ENCODE measurements around the gene CACNA1G.

CACNA1G gene

DNA sequence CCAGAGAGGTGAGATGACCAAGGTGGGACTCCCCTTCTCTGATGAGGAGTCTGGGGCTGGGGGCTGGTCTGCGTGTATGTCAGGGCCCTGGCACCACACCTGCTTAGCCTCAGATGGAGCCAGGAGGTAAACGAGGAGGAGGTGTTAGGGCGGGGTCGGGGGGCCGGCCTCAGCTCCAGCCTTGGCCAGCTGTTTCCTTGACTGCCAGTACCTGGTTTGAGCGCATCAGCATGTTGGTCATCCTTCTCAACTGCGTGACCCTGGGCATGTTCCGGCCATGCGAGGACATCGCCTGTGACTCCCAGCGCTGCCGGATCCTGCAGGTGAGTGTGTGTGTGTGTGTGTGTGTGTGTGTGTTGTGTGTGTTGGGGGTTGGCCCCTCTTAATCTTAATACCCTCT, 8.1 kb downstream of the CACNA1G start:
- DNase-seq (ENCODE audit: low read depth in 2 of 2): no peak

DNA sequence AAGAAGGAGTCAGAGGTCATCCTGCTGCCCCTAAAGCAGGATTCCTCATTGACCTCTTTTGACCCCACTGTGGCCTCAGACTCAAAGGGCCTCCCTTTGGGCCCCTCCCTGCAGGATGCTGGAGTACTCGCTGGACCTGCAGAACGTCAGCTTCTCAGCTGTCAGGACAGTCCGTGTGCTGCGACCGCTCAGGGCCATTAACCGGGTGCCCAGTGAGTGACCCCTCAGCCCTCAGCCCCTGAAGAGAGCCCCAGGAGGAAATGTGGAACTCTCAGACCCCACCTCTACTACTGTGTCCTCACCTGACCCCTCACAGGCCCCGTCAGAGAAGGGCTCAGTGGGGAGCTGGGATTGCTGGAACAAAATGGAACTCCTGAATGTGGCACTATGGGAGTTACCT, 9.1 kb downstream of the CACNA1G start:
- DNase-seq (ENCODE audit: low read depth in 2 of 2): no peak

DNA sequence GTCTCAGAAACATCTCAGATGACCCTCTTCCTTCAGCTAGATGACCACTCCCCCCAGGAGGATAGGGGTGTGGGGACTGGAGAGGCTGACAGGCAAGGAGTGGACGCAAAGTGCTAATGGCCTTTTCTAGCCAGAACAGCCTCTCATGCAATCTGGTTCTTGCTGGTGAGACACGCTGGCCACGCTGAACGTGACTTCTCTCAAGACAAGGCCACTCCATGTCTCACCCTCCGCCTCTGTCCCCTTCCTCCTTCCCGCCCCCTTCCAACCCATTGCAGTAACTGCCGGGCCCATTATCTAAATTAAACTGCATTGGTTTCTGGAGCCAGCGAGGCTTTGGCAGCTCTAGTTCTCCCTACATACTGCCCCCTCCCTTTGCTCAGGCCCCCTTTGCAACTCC, 9.5 kb downstream of the CACNA1G start:
- no peak for DNase-seq (ENCODE audit: low read depth in 2 of 2)

DNA sequence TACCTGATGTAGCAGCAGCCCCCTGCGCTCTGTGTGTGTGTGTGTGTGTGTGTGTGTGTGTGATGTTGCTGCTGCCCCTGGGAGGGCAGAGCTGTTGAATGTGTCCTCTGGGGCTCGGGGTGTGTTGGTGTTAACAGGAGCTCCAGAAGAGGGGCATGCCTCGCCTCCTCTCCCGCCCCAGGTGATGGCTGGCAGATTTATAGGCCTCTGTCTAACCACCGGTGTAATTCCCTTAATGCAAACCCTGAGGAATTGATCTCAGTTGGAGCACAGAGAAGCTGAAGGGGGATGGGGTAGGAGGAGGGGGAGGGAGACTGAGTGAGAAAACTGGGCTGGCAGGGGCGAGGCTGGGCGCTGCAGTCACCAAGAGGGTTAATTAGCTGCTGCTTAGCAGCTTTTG, 10.0 kb downstream of the CACNA1G start:
- no peak for DNase-seq (ENCODE audit: low read depth in 2 of 2)

DNA sequence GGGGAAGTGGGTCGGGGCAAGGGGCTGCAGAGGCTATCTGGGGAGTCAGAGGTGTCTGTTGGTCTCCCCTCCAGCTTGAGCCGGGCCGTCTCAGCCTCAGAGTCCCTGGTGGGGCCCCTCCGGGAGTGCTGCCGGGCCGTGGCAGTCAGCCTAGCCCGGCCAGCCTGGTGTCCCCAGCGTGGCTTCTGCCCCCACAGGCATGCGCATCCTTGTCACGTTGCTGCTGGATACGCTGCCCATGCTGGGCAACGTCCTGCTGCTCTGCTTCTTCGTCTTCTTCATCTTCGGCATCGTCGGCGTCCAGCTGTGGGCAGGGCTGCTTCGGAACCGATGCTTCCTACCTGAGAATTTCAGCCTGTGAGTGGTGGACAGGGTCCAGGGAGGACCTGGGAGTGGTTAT, 11.2 kb downstream of the CACNA1G start:
- DNase-seq (ENCODE audit: low read depth in 2 of 2): no peak

DNA sequence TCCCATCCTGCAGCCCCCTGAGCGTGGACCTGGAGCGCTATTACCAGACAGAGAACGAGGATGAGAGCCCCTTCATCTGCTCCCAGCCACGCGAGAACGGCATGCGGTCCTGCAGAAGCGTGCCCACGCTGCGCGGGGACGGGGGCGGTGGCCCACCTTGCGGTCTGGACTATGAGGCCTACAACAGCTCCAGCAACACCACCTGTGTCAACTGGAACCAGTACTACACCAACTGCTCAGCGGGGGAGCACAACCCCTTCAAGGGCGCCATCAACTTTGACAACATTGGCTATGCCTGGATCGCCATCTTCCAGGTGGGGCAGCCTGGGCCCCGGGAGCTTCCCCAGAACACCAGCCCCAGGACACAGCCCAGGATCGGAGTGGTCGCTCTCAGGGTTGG, 12.0 kb downstream of the CACNA1G start:
- no peak for DNase-seq (ENCODE audit: low read depth in 2 of 2)

DNA sequence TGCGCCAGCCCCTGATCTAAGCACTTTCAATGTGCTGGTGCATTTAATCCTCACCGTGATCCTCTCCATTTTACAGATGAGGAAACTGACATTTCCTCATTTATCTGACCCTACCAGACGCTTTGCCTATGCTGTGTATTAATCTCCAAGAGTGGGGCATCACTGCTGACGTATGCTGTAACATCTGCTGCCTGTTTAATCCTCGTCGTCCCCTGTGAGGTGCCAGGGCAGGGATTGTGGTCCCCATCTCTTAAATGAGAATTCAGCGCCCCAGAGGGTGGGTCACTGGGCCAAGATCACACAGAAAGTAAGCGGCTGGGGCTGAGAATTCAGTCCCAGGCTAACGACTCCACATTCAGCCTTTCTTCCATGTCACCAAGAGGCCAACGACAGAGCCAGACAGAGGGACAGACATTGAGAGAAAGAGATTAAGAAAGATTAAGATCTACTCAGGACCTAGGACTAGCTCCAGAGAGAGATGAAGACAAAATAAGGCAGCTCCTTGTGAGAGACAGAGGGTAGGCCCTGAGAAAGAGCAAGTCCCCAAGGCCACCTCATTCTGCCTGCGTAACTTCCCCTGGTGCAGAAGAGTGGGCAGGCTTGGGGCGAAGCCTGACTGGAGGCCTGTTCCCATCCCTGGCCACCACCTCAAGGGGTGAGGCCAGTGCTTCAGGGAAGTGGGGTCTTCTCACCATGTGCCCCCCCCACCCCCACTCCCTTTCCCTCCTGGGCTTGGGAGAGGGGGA, 13.5 kb downstream of the CACNA1G start:
- no peak for DNase-seq (ENCODE audit: low read depth in 2 of 2)

DNA sequence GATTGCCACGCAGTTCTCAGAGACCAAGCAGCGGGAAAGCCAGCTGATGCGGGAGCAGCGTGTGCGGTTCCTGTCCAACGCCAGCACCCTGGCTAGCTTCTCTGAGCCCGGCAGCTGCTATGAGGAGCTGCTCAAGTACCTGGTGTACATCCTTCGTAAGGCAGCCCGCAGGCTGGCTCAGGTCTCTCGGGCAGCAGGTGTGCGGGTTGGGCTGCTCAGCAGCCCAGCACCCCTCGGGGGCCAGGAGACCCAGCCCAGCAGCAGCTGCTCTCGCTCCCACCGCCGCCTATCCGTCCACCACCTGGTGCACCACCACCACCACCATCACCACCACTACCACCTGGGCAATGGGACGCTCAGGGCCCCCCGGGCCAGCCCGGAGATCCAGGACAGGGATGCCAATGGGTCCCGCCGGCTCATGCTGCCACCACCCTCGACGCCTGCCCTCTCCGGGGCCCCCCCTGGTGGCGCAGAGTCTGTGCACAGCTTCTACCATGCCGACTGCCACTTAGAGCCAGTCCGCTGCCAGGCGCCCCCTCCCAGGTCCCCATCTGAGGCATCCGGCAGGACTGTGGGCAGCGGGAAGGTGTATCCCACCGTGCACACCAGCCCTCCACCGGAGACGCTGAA, 15.2 kb downstream of the CACNA1G start:
- no peak for DNase-seq (ENCODE audit: low read depth in 2 of 2)

DNA sequence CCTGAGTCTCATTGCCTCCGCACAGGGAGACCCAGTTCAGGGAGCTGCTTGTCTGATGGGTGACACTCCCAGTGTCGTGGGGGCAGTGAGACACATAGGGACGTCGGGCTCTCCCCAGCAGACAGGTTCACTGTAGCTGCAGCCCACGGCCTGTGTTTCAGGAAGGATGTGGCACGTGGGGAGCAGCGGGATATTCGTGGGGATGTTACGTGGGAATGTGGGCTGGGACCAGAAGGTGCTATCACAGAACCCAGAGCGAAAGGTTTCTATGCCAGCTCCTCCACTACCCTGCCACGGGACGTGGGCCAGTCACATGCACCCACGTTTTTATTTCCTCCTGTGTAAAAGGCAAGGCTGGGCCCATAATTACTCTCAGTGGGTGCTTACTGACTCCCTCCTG, 16.3 kb downstream of the CACNA1G start:
- no peak for DNase-seq (ENCODE audit: low read depth in 2 of 2)

DNA sequence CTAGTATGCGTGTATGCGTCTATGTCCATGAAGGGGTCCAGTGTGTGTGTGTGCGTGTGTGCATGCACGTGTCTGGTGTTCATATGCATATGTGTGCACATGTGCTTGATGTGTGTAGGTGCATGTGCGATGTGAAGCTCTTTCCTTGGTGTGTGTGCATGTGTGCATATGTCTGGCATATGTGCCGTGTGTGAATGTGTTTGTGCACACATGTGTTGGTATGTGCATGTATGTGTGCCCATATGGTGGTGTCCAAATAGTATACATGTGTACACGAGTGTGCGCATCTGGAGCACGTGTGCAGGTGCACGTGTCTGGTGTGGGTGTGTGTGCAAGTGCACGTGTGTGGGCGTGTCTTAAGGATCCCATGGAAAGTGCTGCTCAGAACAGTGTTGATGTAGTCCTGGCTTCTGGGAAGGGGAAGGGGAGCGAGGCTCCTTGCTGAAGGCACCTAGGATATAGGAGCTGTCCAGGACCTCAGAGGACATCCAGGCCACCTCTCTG, 17.0 kb downstream of the CACNA1G start:
- DNase-seq (ENCODE audit: low read depth in 2 of 2): no peak

DNA sequence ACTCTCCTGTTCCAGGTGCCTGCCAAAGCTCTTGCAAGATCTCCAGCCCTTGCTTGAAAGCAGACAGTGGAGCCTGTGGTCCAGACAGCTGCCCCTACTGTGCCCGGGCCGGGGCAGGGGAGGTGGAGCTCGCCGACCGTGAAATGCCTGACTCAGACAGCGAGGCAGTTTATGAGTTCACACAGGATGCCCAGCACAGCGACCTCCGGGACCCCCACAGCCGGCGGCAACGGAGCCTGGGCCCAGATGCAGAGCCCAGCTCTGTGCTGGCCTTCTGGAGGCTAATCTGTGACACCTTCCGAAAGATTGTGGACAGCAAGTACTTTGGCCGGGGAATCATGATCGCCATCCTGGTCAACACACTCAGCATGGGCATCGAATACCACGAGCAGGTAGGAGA, 17.7 kb downstream of the CACNA1G start:
- no peak for DNase-seq (ENCODE audit: low read depth in 2 of 2)

DNA sequence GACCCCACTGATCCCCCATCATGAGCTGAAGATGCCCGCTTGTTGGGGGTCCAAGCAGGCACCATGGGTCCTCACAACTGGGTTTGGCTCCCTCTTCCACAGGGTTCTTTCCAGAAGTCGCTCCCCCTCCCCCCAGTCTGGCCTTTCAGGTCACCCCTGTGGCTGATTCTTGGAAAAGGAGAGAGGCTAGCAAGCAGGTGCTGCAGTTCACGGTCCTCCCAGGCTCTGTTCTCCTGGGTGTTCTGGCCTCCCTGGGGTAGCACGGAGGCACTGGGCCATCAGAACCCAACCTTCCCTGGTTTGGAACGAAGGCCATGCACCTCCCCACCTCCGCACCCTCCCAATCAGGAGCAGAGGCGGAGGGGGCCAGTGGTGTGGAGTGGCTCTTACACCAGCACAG, 18.9 kb downstream of the CACNA1G start:
- no peak for DNase-seq (ENCODE audit: low read depth in 2 of 2)

DNA sequence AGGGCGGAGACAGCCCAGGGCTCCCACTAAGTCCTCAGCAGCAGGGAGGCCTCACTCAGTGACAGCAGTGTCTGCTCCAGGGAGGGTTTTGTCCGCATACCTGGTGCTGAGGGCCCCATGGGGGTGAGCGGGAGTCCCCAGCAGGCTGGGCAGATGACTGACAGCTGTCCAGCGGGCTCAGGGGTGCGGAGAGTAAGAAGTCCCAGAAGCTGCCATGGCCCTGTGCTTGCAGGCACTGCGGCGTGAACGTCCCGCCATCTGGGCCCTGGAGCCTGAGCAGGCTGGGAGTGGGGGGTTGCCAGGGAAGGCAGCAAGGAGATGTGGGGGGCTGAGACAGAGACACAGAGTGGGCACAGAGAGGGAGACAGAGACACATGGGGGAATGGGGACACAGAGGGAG, 20.1 kb downstream of the CACNA1G start:
- DNase-seq (ENCODE audit: low read depth in 2 of 2): no peak

DNA sequence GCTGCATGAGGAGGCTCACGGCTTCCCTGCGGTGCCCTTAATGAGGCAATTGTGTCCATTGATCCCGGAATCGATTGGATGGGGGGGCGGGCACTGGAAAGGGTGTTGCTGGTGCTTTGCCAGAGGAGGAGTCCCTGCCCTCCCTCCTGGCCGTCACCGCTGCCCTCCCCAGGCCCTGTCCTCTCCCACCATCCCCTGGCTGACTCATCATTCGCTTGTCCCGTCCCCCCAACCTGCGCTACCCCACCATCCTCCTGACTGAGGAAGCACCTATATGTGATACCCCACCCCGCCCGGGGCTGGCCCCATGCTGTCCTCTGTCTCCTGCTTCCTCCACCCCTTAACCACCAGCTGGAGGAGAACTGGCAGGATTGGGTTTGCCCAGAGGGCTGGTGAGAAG, 20.8 kb downstream of the CACNA1G start:
- DNase-seq (ENCODE audit: low read depth in 2 of 2): no peak

DNA sequence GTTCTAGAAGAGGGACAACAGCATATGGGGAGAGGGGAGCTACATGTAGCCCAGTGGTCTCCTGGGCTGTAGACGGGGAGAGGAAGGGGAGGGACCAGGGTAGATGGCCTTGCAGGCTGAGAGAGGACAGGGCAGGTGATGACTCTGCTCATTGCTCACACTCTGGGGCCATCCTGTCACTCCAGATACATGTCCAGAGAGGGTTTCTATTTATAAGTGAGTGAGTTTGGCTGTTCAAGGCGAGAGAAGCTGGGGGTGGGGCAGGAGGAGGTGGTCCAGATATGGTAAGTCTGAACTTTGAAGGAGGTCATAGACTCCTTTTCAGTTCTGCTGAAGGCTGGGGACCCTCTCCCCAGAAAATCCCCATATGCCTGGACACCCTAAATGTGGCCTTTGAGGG, 22.2 kb downstream of the CACNA1G start:
- DNase-seq (ENCODE audit: low read depth in 2 of 2): no peak

DNA sequence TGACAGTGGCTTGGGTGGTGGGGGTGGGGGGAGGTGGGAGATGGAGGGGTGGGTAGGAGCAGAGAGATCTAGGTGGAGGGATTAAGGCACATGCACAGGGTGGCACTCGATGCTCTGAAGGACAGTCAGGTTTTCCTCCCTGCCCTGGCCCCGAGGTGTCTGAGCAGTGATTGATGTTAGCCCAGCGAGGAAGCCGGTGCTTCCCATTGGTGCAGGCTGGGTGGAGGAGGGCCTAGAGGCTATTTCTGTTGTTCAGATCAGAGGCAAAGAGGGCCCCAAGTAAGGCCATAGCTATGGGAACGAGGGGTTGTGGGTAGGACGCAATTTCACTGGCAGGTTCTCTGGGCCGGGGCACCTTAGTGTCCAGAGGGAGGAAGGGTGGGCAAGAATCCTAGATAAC, 23.1 kb downstream of the CACNA1G start:
- no peak for DNase-seq (ENCODE audit: low read depth in 2 of 2)

DNA sequence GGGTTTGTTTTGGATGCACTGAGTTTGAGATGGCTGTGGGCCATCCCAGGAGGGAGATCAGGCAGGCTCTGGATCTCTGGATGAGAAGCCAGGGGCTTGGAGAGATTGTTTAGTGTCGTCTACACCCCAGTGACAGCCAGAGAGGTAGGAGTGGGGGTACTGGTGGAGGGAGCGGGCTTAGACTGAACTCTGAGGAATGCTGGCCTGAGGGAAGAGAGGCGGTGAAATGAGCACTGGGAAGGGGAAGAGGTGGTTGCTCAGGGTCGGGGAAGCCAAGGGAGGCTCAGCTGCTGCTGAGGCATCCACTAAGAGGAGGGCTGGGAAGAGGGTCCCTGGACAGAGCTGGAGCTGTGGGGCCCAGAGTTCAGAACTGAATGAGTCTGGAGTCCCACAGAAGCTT, 23.6 kb downstream of the CACNA1G start:
- DNase-seq (ENCODE audit: low read depth in 2 of 2): no peak

DNA sequence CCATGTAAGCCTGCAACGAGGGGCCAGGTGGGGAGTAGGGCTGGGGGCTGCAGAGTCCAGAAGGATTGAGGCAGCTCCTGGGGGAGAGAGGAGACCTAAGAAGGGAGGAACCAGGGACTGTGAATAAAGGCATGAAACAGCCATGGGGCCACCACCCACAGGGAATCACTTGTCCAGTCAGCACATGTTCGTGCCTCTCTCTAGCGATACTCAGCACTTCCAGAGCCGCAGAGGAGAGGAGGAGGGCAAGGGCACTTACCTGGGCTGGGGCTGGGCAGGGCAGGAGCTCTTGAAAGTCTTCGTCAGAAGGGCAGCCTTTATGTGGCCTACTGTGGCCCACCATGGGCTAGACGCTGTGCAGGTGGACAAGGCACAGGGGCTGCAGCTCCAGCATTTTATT, 24.2 kb downstream of the CACNA1G start:
- no peak for DNase-seq (ENCODE audit: low read depth in 2 of 2)

DNA sequence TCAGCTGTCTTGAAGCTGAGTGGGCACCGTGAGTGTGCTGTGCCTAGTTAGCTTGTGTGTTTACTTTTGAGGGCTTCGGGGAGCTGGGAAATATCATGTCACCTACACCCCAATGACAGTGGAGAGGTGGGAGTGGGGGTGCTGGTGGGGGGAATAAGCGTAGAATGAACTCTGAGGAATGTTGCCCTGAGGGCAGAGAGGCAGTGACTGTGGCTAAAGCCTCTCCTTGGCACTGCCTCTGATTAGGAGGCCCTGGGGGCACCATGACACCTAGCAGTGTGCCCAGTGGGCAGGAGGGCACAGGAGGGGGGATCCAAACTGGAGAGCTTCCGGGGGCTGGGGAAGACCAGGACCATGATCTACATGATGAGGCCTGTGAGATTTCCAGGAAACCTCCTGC, 24.8 kb downstream of the CACNA1G start:
- DNase-seq (ENCODE audit: low read depth in 2 of 2): no peak

DNA sequence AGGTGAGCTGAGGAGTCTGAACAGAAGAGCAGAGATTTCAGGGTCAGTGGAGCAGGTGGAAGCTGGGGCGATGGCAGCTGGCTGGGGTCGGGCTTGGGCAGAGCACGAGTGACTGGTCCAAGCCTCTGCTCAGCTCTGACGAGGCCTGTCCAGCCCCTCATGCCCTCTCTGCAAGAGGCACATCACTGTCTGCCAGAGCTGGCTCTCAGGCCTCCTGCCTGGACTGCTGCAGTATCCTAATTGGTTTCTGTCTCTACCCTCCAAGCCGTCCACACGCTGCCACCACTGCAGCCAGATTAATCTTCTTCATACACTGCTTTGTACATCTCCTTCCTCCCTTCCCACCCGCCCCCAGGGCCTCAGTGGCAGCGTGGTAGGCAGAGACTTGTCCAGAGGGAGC, 25.4 kb downstream of the CACNA1G start:
- DNase-seq (ENCODE audit: low read depth in 2 of 2): no peak

DNA sequence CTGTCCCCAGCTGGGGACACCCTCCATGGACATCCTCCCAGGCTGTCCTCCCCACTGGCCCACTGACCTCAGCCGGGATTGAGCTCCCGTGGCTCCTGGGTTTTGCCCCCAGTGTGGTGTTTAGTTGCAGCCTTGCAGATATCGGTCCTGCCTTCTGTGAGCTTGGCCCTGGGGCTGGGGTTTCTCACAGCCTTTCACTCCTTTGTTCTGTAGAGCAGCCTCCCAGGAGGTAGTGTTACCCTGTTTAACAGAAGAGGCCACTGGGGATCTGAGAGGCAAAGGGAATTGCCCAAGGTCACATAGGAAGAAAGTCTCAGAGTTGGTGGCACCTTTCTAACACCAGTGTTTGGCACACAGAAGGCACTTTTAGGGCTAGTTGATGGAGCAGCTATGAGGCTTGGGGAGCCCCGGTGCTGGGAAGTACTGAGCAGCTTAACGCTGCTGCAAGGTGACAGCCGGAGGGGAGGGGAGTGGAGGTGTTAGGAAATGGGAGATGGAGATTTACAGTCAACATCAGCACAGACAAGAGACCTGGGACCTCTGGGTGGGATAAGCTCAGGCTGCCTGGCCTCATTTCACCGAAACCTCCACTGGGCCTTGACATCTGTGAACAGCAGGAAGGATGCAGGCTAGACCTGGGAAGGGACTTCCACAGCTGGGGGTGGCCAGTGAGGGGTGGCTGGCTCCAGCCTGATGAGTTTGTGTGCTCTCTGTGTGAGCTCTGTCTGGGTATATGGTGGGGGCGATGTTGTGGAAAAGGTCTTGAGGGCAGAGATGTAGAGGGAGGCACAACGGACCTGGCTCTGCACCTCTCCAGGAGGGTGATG, 26.1 kb downstream of the CACNA1G start:
- no peak for DNase-seq (ENCODE audit: low read depth in 2 of 2)

DNA sequence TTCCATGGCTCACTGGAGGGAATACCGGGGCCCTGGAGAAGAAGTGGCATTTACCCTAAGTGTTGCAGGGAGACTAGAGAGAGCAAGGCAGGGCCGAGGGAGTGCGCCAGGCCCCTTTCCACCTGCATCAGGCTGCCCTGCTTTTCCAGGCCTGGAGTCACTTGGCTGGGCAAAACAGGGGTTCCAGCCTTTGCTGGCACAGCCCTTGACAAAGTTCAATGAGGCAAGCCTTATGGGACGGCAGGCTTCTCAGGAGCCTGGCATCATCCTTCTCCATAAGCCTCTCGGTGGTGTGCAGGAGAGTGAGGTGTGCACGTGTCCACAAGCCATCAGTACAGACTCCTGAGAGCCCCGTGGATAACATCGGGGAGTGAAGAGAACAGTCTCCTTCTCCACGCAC, 27.1 kb downstream of the CACNA1G start:
- no peak for DNase-seq (ENCODE audit: low read depth in 2 of 2)
